H9 (cell line): ENCODE data around the gene FSIP1. TPM values are rescaled to one million over a fixed set of nuclear protein-coding genes. Genes with fewer than 3 reads are reported as not detected.

ENCODE experiments used
- DNase-seq: peaks from one replicate; pipeline ENCODE4 v3.0.0-alpha.2; 2017
- H2AFZ ChIP-seq: one replicate; pipeline ENCODE4 v1.6.1; 2013; ENCODE audit warnings: mild to moderate bottlenecking, low read length, control low read depth, moderate library complexity
- H2AK5ac ChIP-seq: 2 replicates; pipeline ENCODE4 v1.6.1; 2013; ENCODE audit warnings: low read length, control low read depth, mixed read lengths; ENCODE audit not compliant: insufficient read length
- H2BK120ac ChIP-seq: one replicate; pipeline ENCODE4 v1.6.1; 2013; ENCODE audit warnings: low read depth, mild to moderate bottlenecking, low read length, control low read depth, inconsistent platforms; ENCODE audit not compliant: poor library complexity, severe bottlenecking
- H2BK12ac ChIP-seq: 2 replicates; pipeline ENCODE4 v1.6.1; 2013; ENCODE audit warnings: low read length, control low read depth, mixed read lengths, low read depth; ENCODE audit not compliant: insufficient read length
- H2BK15ac ChIP-seq: 2 replicates; pipeline ENCODE4 v1.6.1; 2013; ENCODE audit warnings: low read depth, low read length, control low read depth
- H2BK20ac ChIP-seq: one replicate; pipeline ENCODE4 v1.6.1; 2013; ENCODE audit warnings: low read depth, mild to moderate bottlenecking, low read length, control low read depth, inconsistent platforms; ENCODE audit not compliant: poor library complexity, severe bottlenecking
- H2BK5ac ChIP-seq: 2 replicates; pipeline ENCODE4 v1.6.1; 2013; ENCODE audit warnings: low read length, control low read depth, mixed read lengths; ENCODE audit not compliant: insufficient read length
- H3K14ac ChIP-seq: 2 replicates; pipeline ENCODE4 v1.6.1; 2013; ENCODE audit warnings: low read length, control low read depth; ENCODE audit not compliant: insufficient read depth
- H3K18ac ChIP-seq: 2 replicates; pipeline ENCODE4 v1.6.1; 2013; ENCODE audit warnings: low read depth, mild to moderate bottlenecking, mixed read lengths, low read length, control low read depth; ENCODE audit not compliant: insufficient read length
- H3K23ac ChIP-seq: 2 replicates; pipeline ENCODE4 v1.6.1; 2013; ENCODE audit warnings: low read length, control low read depth, mixed read lengths, low read depth; ENCODE audit not compliant: insufficient read length
- H3K23me2 ChIP-seq: 2 replicates; pipeline ENCODE4 v1.6.1; 2013; ENCODE audit warnings: low read depth, mild to moderate bottlenecking, mixed read lengths, low read length, control low read depth; ENCODE audit not compliant: insufficient read length, poor library complexity, severe bottlenecking
- H3K27ac ChIP-seq: 2 replicates; pipeline ENCODE4 v1.5.1; 2013; ENCODE audit warnings: low read length, control low read depth, mixed read lengths, low read depth; ENCODE audit not compliant: insufficient read length
- H3K27me3 ChIP-seq: 2 replicates; pipeline ENCODE4 v1.6.1; 2013; ENCODE audit warnings: low read length, control low read depth, inconsistent platforms; ENCODE audit not compliant: insufficient read depth
- H3K4ac ChIP-seq: 2 replicates; pipeline ENCODE4 v1.6.1; 2013; ENCODE audit warnings: low read depth, mild to moderate bottlenecking, control low read depth, inconsistent platforms, low read length, moderate library complexity
- H3K4me1 ChIP-seq: 2 replicates; pipeline ENCODE4 v1.6.1; 2013; ENCODE audit warnings: low read length, control low read depth, inconsistent platforms; ENCODE audit not compliant: insufficient read depth
- H3K4me2 ChIP-seq: 2 replicates; pipeline ENCODE4 v1.6.1; 2013; ENCODE audit warnings: low read length, control low read depth, mixed read lengths; ENCODE audit not compliant: insufficient read length, insufficient read depth
- H3K56ac ChIP-seq: 2 replicates; pipeline ENCODE4 v1.6.1; 2013; ENCODE audit warnings: low read depth, mild to moderate bottlenecking, mixed read lengths, low read length, control low read depth; ENCODE audit not compliant: insufficient read length
- H3K79me1 ChIP-seq: 2 replicates; pipeline ENCODE4 v1.6.1; 2013; ENCODE audit warnings: low read depth, mild to moderate bottlenecking, moderate library complexity, low read length, control low read depth, inconsistent platforms; ENCODE audit not compliant: insufficient read depth, poor library complexity, severe bottlenecking
- H3K79me2 ChIP-seq: 2 replicates; pipeline ENCODE4 v1.6.1; 2013; ENCODE audit warnings: low read length, control low read depth, inconsistent platforms; ENCODE audit not compliant: insufficient read depth
- H3K9ac ChIP-seq: 2 replicates; pipeline ENCODE4 v1.6.1; 2013; ENCODE audit warnings: low read length, control low read depth, mixed read lengths; ENCODE audit not compliant: insufficient read length; ENCODE audit errors: extremely low read depth
- H3K9me3 ChIP-seq: one replicate; pipeline ENCODE4 v1.6.1; 2013; ENCODE audit warnings: low read depth, low read length, inconsistent platforms; ENCODE audit not compliant: control insufficient read depth
- H3T11ph ChIP-seq: one replicate; pipeline ENCODE4 v1.6.1; 2013; ENCODE audit warnings: mild to moderate bottlenecking, low read length, control low read depth, inconsistent platforms
- H4K20me1 ChIP-seq: one replicate; pipeline ENCODE4 v1.6.1; 2013; ENCODE audit not compliant: control insufficient read depth, insufficient read length, insufficient read depth
- H4K5ac ChIP-seq: 2 replicates; pipeline ENCODE4 v1.6.1; 2013; ENCODE audit warnings: low read depth, mild to moderate bottlenecking, mixed read lengths, low read length, control low read depth; ENCODE audit not compliant: insufficient read length
- H4K8ac ChIP-seq: replicated peaks from 2 replicates; pipeline ENCODE4 v1.6.1; 2013; ENCODE audit warnings: low read length, control low read depth, mixed read lengths, low read depth; ENCODE audit not compliant: insufficient read length
- H4K91ac ChIP-seq: 2 replicates; pipeline ENCODE4 v1.6.1; 2013; ENCODE audit warnings: low read depth, mild to moderate bottlenecking, moderate library complexity, mixed read lengths, low read length, control low read depth; ENCODE audit not compliant: insufficient read length
- H3K27ac Mint-ChIP-seq, 3 experiments: 2 replicates in 2 of 3; 3 replicates in 1 of 3; pipeline ENCODE4 v1.8.0; 2020 to 2021; ENCODE audit warnings: mixed read lengths in 3 of 3, mild to moderate bottlenecking in 1 of 3, moderate library complexity in 1 of 3
- H3K27me3 Mint-ChIP-seq: 2 replicates; pipeline ENCODE4 v1.8.0; 2021; ENCODE audit warnings: low read depth, mild to moderate bottlenecking, moderate library complexity, mixed read lengths
- H3K36me3 Mint-ChIP-seq, 3 experiments: 2 replicates in 2 of 3; 3 replicates in 1 of 3; pipeline ENCODE4 v1.8.0; 2020 to 2021; ENCODE audit warnings: low read depth in 3 of 3, mixed read lengths in 3 of 3; ENCODE audit not compliant: insufficient read depth in 1 of 3
- H3K4me1 Mint-ChIP-seq, 2 experiments: 2 replicates each; pipeline ENCODE4 v1.8.0; 2020; ENCODE audit warnings: mixed read lengths in 2 of 2
- H3K4me3 Mint-ChIP-seq, 2 experiments: 2 replicates in 1 of 2; 3 replicates in 1 of 2; pipeline ENCODE4 v1.8.0; 2020 to 2021; ENCODE audit warnings: mild to moderate bottlenecking in 2 of 2, mixed read lengths in 2 of 2, moderate library complexity in 1 of 2
- H3K9me3 Mint-ChIP-seq, 2 experiments: 2 replicates in 1 of 2; 3 replicates in 1 of 2; pipeline ENCODE4 v1.8.0; 2020; ENCODE audit warnings: mild to moderate bottlenecking in 2 of 2, mixed read lengths in 2 of 2, moderate library complexity in 1 of 2
- WGBS: extraction: QIAGEN DNeasy Blood & Tissue Kit; methylation state at CpG from one replicate; pipeline ENCODE4 v1.1.7; 2013; ENCODE audit warnings: missing lambda C conversion rate, low lambda C conversion rate, mixed read lengths; ENCODE audit not compliant: insufficient read length; ENCODE audit errors: extremely low coverage; 5-methylcytosine and 5-hydroxymethylcytosine counted together
- total RNA-seq: library from RNA; stranded (reverse); gene quantifications from 2 replicates; pipeline ENCODE4 v1.2.1, GENCODE V29; 2021
- TF ChIP-seq, protein P1 (sequence below): fragments of 200-600 bp; sonication (generic); conservative IDR thresholded peaks from 3 replicates; pipeline ENCODE4 v1.8.0; 2021; ENCODE audit warnings: antibody characterized with exemption, mild to moderate bottlenecking

The FSIP1 gene
- total RNA-seq, 1 experiment from 2014 or later: 0.96 TPM

DNA sequence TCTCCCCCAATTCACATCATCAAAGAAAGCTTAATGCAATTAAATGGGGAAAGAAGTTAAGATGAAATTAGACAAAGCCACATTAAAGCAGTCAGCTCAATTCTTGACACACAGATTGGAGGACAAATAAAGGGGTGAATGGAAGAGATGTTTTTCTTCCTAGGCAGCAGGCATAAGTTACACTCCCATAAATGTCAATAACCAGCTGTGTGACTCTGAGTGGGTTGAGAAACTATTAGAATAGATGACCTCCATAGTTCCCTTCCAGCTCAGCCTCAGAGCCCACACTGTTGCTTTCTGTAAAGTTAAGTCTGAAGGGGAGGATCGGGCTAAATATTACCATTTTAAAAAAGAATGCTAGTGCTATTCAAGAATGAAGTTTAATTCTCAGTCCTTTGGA lies 130.8 kb downstream of the FSIP1 start:
- H3K18ac ChIP-seq: no peak overlapping the region
- H2BK12ac ChIP-seq: no peak overlapping the region
- no CpG with 5 or more reads among the region's 1 CpG for WGBS
- Mint-ChIP-seq H3K9me3 (no peaks in the 10 kb centered on the region), H3K36me3 (no peaks in the 10 kb centered on the region), H3K4me3 (no peak overlapping the region), H3K27me3 (no peaks in the 10 kb centered on the region; the same call in 1 of the 2 replicates), H3K4me1 (peaks cover 3 to 6% of the 10 kb centered on the region in 2 experiments), H3K27ac (no peak overlapping the region)
- H2BK20ac ChIP-seq: no peak overlapping the region
- no peaks in the 10 kb centered on the region for H3K79me2 ChIP-seq
- TF ChIP-seq, protein P1, sequence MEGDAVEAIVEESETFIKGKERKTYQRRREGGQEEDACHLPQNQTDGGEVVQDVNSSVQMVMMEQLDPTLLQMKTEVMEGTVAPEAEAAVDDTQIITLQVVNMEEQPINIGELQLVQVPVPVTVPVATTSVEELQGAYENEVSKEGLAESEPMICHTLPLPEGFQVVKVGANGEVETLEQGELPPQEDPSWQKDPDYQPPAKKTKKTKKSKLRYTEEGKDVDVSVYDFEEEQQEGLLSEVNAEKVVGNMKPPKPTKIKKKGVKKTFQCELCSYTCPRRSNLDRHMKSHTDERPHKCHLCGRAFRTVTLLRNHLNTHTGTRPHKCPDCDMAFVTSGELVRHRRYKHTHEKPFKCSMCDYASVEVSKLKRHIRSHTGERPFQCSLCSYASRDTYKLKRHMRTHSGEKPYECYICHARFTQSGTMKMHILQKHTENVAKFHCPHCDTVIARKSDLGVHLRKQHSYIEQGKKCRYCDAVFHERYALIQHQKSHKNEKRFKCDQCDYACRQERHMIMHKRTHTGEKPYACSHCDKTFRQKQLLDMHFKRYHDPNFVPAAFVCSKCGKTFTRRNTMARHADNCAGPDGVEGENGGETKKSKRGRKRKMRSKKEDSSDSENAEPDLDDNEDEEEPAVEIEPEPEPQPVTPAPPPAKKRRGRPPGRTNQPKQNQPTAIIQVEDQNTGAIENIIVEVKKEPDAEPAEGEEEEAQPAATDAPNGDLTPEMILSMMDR: no peak
- no peak overlapping the region for H3T11ph ChIP-seq
- no peak overlapping the region for H3K9ac ChIP-seq
- H3K4ac ChIP-seq: no peak overlapping the region
- H2BK5ac ChIP-seq: no peak overlapping the region
- H3K56ac ChIP-seq: no peak overlapping the region
- no peak overlapping the region for H3K14ac ChIP-seq
- H3K4me1 ChIP-seq: no peaks in the 10 kb centered on the region
- H3K27ac ChIP-seq: no peak overlapping the region
- no peak overlapping the region for H4K5ac ChIP-seq
- DNase-seq: no peak
- no peaks in the 10 kb centered on the region for H4K20me1 ChIP-seq
- no peak overlapping the region for H3K23ac ChIP-seq
- H3K9me3 ChIP-seq: no peaks in the 10 kb centered on the region
- no peaks in the 10 kb centered on the region for H3K27me3 ChIP-seq
- H2BK120ac ChIP-seq: no peak overlapping the region
- H2AFZ ChIP-seq: no peak overlapping the region
- no peak overlapping the region for H4K91ac ChIP-seq
- no peak overlapping the region for H4K8ac ChIP-seq
- H2AK5ac ChIP-seq: no peak overlapping the region
- H3K4me2 ChIP-seq: no peak overlapping the region
- no peaks in the 10 kb centered on the region for H3K79me1 ChIP-seq
- H3K23me2 ChIP-seq: no peaks in the 10 kb centered on the region
- no peak overlapping the region for H2BK15ac ChIP-seq
